ENCODE measurements around the gene MUS81. TPM values are rescaled to one million over a fixed set of nuclear protein-coding genes. Genes with fewer than 3 reads are reported as not detected.
A peak's percentile ranks its signal among the peaks of the same experiment; 100 is the strongest.

The MUS81 gene
- total and polyA plus RNA-seq, 9 of the 15 experiments (the other 6 are each of a cell fraction or from before 2014, with no cell fraction given) = 13.4 to 118 (median 53.7) TPM

DNA sequence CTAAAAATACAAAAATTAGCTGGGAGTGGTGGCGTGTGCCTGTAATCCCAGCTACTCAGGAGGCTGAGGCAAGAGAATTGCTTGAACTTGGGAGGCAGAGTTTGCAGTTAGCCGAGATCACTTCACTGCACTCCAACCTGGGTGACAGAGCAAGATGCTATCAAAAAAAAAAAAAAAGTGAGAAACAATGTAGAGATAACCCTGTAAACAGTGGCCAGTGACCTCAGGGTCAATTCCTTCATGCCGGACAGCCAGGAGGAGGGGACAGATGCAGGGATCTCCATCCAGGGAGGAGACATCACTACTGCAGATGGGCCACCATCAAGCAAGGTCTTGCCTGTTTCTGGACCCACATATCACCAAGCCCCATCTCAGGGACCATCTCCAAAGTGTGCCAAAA lies 12.5 kb upstream of the MUS81 start:
- Histone ChIP-seq H3K79me2 (ENCODE audit: control insufficient read depth, insufficient read depth, low read length) (no peaks in the 10 kb centered on the region), H2AFZ (ENCODE audit: low read depth, low read length) (no peak overlapping the region), H3K4me2 (ENCODE audit: insufficient read depth, low read length) (no peak overlapping the region), H3K9me1 (ENCODE audit: control insufficient read depth, insufficient read depth, low read length) (no peaks in the 10 kb centered on the region), H3K36me3 (ENCODE audit: control insufficient read depth, insufficient read depth, low read length) (peaks cover 15% of the 10 kb centered on the region; the same call in 2 of the 3 replicates), H3K4me1 (replicated peaks in 1 of 2; ENCODE audit: control insufficient read depth in 2 of 2, insufficient read depth in 2 of 2, low read length in 2 of 2) (peaks cover 0 to 20% of the 10 kb centered on the region in 2 experiments; a peak in 3 of 5 replicates), H3K9me3 (replicated peaks; ENCODE audit: control insufficient read depth, insufficient read depth, low read depth, low read length) (peaks cover 7% of the 10 kb centered on the region; the same call in 1 of the 2 replicates), H3K27me3 (ENCODE audit: control insufficient read depth in 2 of 2, insufficient read depth in 2 of 2, low read length in 2 of 2) (no peaks in the 10 kb centered on the region), H4K20me1 (replicated peaks; ENCODE audit: control insufficient read depth, insufficient read depth, low read length) (no peaks in the 10 kb centered on the region), H3K9ac (ENCODE audit: insufficient read depth in 1 of 2, low read depth in 2 of 2, low read length in 2 of 2) (peak overlapping the region in 1 of 2 experiments; percentile 43; a peak in 1 of 4 replicates), H3K4me3 (no peak overlapping the region), H3K27ac (ENCODE audit: extremely low read depth, low read depth, low read length) (no peak overlapping the region)
- no peak for FAIRE-seq
- TF ChIP-seq, protein P1, sequence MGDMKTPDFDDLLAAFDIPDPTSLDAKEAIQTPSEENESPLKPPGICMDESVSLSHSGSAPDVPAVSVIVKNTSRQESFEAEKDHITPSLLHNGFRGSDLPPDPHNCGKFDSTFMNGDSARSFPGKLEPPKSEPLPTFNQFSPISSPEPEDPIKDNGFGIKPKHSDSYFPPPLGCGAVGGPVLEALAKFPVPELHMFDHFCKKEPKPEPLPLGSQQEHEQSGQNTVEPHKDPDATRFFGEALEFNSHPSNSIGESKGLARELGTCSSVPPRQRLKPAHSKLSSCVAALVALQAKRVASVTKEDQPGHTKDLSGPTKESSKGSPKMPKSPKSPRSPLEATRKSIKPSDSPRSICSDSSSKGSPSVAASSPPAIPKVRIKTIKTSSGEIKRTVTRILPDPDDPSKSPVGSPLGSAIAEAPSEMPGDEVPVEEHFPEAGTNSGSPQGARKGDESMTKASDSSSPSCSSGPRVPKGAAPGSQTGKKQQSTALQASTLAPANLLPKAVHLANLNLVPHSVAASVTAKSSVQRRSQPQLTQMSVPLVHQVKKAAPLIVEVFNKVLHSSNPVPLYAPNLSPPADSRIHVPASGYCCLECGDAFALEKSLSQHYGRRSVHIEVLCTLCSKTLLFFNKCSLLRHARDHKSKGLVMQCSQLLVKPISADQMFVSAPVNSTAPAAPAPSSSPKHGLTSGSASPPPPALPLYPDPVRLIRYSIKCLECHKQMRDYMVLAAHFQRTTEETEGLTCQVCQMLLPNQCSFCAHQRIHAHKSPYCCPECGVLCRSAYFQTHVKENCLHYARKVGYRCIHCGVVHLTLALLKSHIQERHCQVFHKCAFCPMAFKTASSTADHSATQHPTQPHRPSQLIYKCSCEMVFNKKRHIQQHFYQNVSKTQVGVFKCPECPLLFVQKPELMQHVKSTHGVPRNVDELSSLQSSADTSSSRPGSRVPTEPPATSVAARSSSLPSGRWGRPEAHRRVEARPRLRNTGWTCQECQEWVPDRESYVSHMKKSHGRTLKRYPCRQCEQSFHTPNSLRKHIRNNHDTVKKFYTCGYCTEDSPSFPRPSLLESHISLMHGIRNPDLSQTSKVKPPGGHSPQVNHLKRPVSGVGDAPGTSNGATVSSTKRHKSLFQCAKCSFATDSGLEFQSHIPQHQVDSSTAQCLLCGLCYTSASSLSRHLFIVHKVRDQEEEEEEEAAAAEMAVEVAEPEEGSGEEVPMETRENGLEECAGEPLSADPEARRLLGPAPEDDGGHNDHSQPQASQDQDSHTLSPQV (IDR thresholded peaks at IDR 0.05) = no peak
- TF ChIP-seq ZNF384 (IDR thresholded peaks at IDR 0.05; ENCODE audit: low read depth, low read length) = peak; percentile 75; the same call in 1 of the 2 replicates
- peak; percentile 17; the same call in 1 of the 2 replicates for TF ChIP-seq DPF2 (IDR thresholded peaks at IDR 0.05)
- 0 out of 2 replicates have a peak, but pooled peaks have one; percentile 15 for TF ChIP-seq ARID1B (IDR thresholded peaks at IDR 0.05)
- TF ChIP-seq NR2C2 (CRISPR knock-in tag; IDR thresholded peaks at IDR 0.05) = no peak
- TF ChIP-seq NR2C2 (tag; IDR thresholded peaks at IDR 0.05) = peak; percentile 52; the same call in 1 of the 2 replicates
- TF ChIP-seq CCAR2 (IDR thresholded peaks at IDR 0.05; ENCODE audit: low read depth, low read length) = no peak
- TF ChIP-seq FOXJ2 (tag; IDR thresholded peaks at IDR 0.05) = peak; percentile 68
- peak in 1 of 2 experiments; percentile 54; a peak in 1 of 4 replicates for TF ChIP-seq RCOR1 (IDR thresholded peaks at IDR 0.05; ENCODE audit: borderline replicate concordance in 1 of 2, low read depth in 2 of 2, low read length in 2 of 2)
- peak; percentile 39; the same call in 1 of the 2 replicates for TF ChIP-seq SMARCE1 (IDR thresholded peaks at IDR 0.05)
- peak; percentile 16; the same call in 1 of the 2 replicates for TF ChIP-seq CTBP1 (IDR thresholded peaks at IDR 0.05; ENCODE audit: borderline replicate concordance)
- peak; percentile 44; the same call in 1 of the 2 replicates for TF ChIP-seq NFE2 (IDR thresholded peaks at IDR 0.05; ENCODE audit: low read depth)
- no peak for TF ChIP-seq DACH1 (IDR thresholded peaks at IDR 0.05; ENCODE audit: partially characterized antibody)
- TF ChIP-seq, protein P2, sequence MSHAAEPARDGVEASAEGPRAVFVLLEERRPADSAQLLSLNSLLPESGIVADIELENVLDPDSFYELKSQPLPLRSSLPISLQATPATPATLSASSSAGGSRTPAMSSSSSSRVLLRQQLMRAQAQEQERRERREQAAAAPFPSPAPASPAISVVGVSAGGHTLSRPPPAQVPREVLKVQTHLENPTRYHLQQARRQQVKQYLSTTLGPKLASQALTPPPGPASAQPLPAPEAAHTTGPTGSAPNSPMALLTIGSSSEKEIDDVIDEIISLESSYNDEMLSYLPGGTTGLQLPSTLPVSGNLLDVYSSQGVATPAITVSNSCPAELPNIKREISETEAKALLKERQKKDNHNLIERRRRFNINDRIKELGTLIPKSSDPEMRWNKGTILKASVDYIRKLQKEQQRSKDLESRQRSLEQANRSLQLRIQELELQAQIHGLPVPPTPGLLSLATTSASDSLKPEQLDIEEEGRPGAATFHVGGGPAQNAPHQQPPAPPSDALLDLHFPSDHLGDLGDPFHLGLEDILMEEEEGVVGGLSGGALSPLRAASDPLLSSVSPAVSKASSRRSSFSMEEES (CRISPR knock-in tag; IDR thresholded peaks at IDR 0.05) = no peak
- peak; percentile 64; the same call in 1 of the 2 replicates for TF ChIP-seq SOX6 (IDR thresholded peaks at IDR 0.05)
- TF ChIP-seq GTF2A2 (tag; IDR thresholded peaks at IDR 0.05) = no peak
- no TSS peak for BruUV-seq (replicated peaks)
- intact Hi-C loops (cut with micrococcal nuclease) (no loop called here), in situ Hi-C loops (cut with MboI) (no loop called here)
- ChIA-PET CTCF (ENCODE audit: low intra/inter-chr PET ratio) (interaction anchor here (0.7 kb wide), 1 partner anchor 18 kb away, joined by 3 read pairs; no protein-coding TSS in a partner anchor), POLR2A (interaction anchor here (0.7 to 5.9 kb wide), 5 partner anchors 8 to 142 kb away, joined by 3 to 67 read pairs (median 23); partner anchors contain the start of genes CCDC85B, CFL1, FIBP and MUS81)
- 6% methylated on average over 3 of the region's 3 CpGs for WGBS (ENCODE audit: insufficient coverage, low coverage, missing lambda C conversion rate)
- peak in 1 of 4 experiments; percentile 15 for DNase-seq (ENCODE audit: extremely low read depth in 1 of 4, low spot score in 3 of 4)
- ATAC-seq = no peak
